HEK293 (cell line): Measurements from ENCODE around the gene FBXO2.

ENCODE experiments used
- GLI2 ChIP-seq: fragments of 450-650 bp; formaldehyde crosslinking; IDR thresholded peaks from 2 replicates; pipeline ENCODE4; 2017; ENCODE audit warnings: missing biosample characterization, missing genetic modification characterization, low read depth, borderline replicate concordance
- GLIS2 ChIP-seq: fragments of 450-650 bp; formaldehyde crosslinking; IDR thresholded peaks from 2 replicates; pipeline ENCODE4 v1.5.1; 2016; ENCODE audit warnings: missing biosample characterization, missing genetic modification characterization
- OSR2 ChIP-seq: fragments of 450-650 bp; formaldehyde crosslinking; IDR thresholded peaks from 2 replicates; pipeline ENCODE4 v1.5.1; 2016; ENCODE audit warnings: missing biosample characterization, missing genetic modification characterization
- SP7 ChIP-seq: fragments of 450-650 bp; formaldehyde crosslinking; IDR thresholded peaks from 2 replicates; pipeline ENCODE4 v1.5.1; 2016; ENCODE audit warnings: missing biosample characterization, missing genetic modification characterization
- WT1 ChIP-seq: fragments of 450-650 bp; formaldehyde crosslinking; IDR thresholded peaks from 2 replicates; pipeline ENCODE4 v1.5.1; 2016; ENCODE audit warnings: missing biosample characterization, missing genetic modification characterization
- ZBTB17 ChIP-seq: fragments of 450-650 bp; formaldehyde crosslinking; IDR thresholded peaks from 2 replicates; pipeline ENCODE4 v1.5.1; 2016; ENCODE audit warnings: missing biosample characterization, missing genetic modification characterization
- ZBTB8A ChIP-seq: fragments of 450-650 bp; formaldehyde crosslinking; IDR thresholded peaks from 2 replicates; pipeline ENCODE4 v1.5.1; 2016; ENCODE audit warnings: missing biosample characterization, missing genetic modification characterization
- ZEB2 ChIP-seq: fragments of 450-650 bp; formaldehyde crosslinking; IDR thresholded peaks from 2 replicates; pipeline ENCODE4 v1.5.1; 2016; ENCODE audit warnings: missing biosample characterization, missing genetic modification characterization
- ZIC2 ChIP-seq: fragments of 450-650 bp; formaldehyde crosslinking; IDR thresholded peaks from 2 replicates; pipeline ENCODE4 v1.5.1; 2016; ENCODE audit warnings: missing biosample characterization, missing genetic modification characterization
- ZNF10 ChIP-seq: fragments of 450-650 bp; formaldehyde crosslinking; IDR thresholded peaks from 2 replicates; pipeline ENCODE4 v1.5.1; 2017; ENCODE audit warnings: missing biosample characterization, missing genetic modification characterization
- ZNF112 ChIP-seq: fragments of 450-650 bp; formaldehyde crosslinking; IDR thresholded peaks from 2 replicates; pipeline ENCODE4 v1.5.0; 2017; ENCODE audit warnings: missing biosample characterization, missing genetic modification characterization
- ZNF140 ChIP-seq: fragments of 450-650 bp; formaldehyde crosslinking; IDR thresholded peaks from 2 replicates; pipeline ENCODE4 v1.5.1; 2016; ENCODE audit warnings: missing biosample characterization, missing genetic modification characterization
- ZNF214 ChIP-seq: fragments of 450-650 bp; formaldehyde crosslinking; IDR thresholded peaks from 2 replicates; pipeline ENCODE4 v1.5.1; 2017; ENCODE audit warnings: missing biosample characterization, mild to moderate bottlenecking, missing genetic modification characterization, borderline replicate concordance
- ZNF335 ChIP-seq: fragments of 450-650 bp; formaldehyde crosslinking; conservative IDR thresholded peaks from 2 replicates; pipeline ENCODE4 v1.5.1; 2016; ENCODE audit warnings: missing biosample characterization, missing genetic modification characterization
- ZNF518A ChIP-seq: fragments of 450-650 bp; formaldehyde crosslinking; conservative IDR thresholded peaks from 2 replicates; pipeline ENCODE4 v1.5.1; 2016; ENCODE audit warnings: low read depth, missing biosample characterization, missing genetic modification characterization
- ZNF529 ChIP-seq: fragments of 450-650 bp; formaldehyde crosslinking; IDR thresholded peaks from 2 replicates; pipeline ENCODE4 v1.5.1; 2017; ENCODE audit warnings: missing genetic modification characterization, missing biosample characterization; ENCODE audit not compliant: insufficient replicate concordance
- ZNF600 ChIP-seq: fragments of 450-650 bp; formaldehyde crosslinking; IDR thresholded peaks from 2 replicates; pipeline ENCODE4 v1.5.1; 2016; ENCODE audit warnings: missing biosample characterization, missing genetic modification characterization
- ZNF629 ChIP-seq: fragments of 450-650 bp; formaldehyde crosslinking; IDR thresholded peaks from 2 replicates; pipeline ENCODE4 v1.5.1; 2017; ENCODE audit warnings: missing biosample characterization, missing genetic modification characterization
- ZNF830 ChIP-seq: fragments of 450-650 bp; IDR thresholded peaks from 2 replicates; pipeline ENCODE4 v1.5.0; 2018; ENCODE audit warnings: missing biosample characterization, missing genetic modification characterization, low read depth, mild to moderate bottlenecking, moderate library complexity
- TF ChIP-seq, protein P1 (sequence below): fragments of 450-650 bp; formaldehyde crosslinking; IDR thresholded peaks from 2 replicates; pipeline ENCODE4 v1.5.1; 2016; ENCODE audit warnings: missing biosample characterization, missing genetic modification characterization
- TF ChIP-seq, protein P2 (sequence below): fragments of 450-650 bp; formaldehyde crosslinking; IDR thresholded peaks from 2 replicates; pipeline ENCODE4 v1.5.1; 2016; ENCODE audit warnings: missing biosample characterization, missing genetic modification characterization
- TF ChIP-seq, protein P3 (sequence below): fragments of 450-650 bp; formaldehyde crosslinking; IDR thresholded peaks from 2 replicates; pipeline ENCODE4 v1.5.1; 2017; ENCODE audit warnings: missing biosample characterization, missing genetic modification characterization

Gene FBXO2

DNA sequence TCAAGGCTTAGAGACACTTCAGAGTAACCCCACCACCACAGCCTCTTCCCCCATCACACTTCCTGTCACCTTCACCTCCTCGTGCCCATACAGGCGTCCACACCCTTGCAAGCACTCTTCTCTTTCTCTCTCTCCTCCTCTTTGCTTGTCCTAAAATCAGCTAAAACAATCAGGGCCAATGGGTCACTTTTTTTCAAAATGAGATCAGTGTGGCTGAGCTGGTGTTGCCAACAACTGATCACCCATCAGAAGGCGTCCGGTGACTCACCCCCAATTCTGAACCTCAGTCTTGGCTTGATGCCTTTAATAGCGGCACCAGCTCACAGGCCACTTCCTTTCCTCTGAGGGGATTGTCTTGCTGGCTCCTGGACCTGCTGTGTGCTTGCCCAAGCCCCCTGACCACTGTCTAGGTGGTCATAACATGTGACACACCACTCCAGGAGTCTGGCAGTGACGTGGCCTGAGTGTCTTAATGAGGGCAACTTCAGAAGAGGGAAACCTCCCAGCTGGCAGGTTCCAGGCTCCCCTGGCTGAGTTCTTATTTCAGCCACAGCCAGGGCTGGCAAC lies 38.9 kb upstream of the FBXO2 start (continued):
- TF ChIP-seq WT1 (no peak), ZNF214 (tag by site-specific recombination) (no peak), OSR2 (tag by site-specific recombination) (no peak), ZNF629 (tag by site-specific recombination) (peak; percentile 48), ZNF335 (tag by site-specific recombination) (peak; percentile 22), ZEB2 (tag by site-specific recombination) (0 out of 2 replicates have a peak, but pooled peaks have one; percentile 47), ZBTB8A (tag by site-specific recombination) (0 out of 2 replicates have a peak, but pooled peaks have one; percentile 30), ZNF529 (tag by site-specific recombination) (no peak), ZNF518A (tag by site-specific recombination) (no peak), ZNF600 (tag by site-specific recombination) (peak; percentile 34; the same call in 1 of the 2 replicates), ZNF830 (no peak), ZBTB17 (no peak), ZNF112 (tag by site-specific recombination) (no peak), ZNF140 (tag by site-specific recombination) (no peak), GLIS2 (peak; percentile 20; the same call in 1 of the 2 replicates), ZIC2 (peak; percentile 59), SP7 (peak; percentile 43), GLI2 (tag by site-specific recombination) (no peak), ZNF10 (tag by site-specific recombination) (peak; percentile 85; the same call in 1 of the 2 replicates)
- TF ChIP-seq, protein P1, sequence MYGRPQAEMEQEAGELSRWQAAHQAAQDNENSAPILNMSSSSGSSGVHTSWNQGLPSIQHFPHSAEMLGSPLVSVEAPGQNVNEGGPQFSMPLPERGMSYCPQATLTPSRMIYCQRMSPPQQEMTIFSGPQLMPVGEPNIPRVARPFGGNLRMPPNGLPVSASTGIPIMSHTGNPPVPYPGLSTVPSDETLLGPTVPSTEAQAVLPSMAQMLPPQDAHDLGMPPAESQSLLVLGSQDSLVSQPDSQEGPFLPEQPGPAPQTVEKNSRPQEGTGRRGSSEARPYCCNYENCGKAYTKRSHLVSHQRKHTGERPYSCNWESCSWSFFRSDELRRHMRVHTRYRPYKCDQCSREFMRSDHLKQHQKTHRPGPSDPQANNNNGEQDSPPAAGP (tag by site-specific recombination): 0 out of 2 replicates have a peak, but pooled peaks have one; percentile 40
- TF ChIP-seq, protein P2, sequence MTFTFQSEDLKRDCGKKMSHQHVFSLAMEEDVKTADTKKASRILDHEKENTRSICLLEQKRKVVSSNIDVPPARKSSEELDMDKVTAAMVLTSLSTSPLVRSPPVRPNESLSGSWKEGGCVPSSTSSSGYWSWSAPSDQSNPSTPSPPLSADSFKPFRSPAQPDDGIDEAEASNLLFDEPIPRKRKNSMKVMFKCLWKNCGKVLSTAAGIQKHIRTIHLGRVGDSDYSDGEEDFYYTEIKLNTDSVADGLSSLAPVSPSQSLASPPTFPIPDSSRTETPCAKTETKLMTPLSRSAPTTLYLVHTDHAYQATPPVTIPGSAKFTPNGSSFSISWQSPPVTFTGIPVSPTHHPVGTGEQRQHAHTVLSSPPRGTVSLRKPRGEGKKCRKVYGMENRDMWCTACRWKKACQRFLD (tag by site-specific recombination): no peak
- TF ChIP-seq, protein P3, sequence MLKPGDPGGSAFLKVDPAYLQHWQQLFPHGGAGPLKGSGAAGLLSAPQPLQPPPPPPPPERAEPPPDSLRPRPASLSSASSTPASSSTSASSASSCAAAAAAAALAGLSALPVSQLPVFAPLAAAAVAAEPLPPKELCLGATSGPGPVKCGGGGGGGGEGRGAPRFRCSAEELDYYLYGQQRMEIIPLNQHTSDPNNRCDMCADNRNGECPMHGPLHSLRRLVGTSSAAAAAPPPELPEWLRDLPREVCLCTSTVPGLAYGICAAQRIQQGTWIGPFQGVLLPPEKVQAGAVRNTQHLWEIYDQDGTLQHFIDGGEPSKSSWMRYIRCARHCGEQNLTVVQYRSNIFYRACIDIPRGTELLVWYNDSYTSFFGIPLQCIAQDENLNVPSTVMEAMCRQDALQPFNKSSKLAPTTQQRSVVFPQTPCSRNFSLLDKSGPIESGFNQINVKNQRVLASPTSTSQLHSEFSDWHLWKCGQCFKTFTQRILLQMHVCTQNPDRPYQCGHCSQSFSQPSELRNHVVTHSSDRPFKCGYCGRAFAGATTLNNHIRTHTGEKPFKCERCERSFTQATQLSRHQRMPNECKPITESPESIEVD (tag by site-specific recombination): no peak
